Kidney tubule cell (primary cell): Measurements from ENCODE around the gene IKZF3.
A peak's percentile ranks its signal among the peaks of the same experiment; 100 is the strongest.

Experiments used
- DNase-seq: peaks from one replicate; pipeline ENCODE4 v3.0.0-alpha.2; 2018; ENCODE audit warnings: low spot score

Gene IKZF3

DNA sequence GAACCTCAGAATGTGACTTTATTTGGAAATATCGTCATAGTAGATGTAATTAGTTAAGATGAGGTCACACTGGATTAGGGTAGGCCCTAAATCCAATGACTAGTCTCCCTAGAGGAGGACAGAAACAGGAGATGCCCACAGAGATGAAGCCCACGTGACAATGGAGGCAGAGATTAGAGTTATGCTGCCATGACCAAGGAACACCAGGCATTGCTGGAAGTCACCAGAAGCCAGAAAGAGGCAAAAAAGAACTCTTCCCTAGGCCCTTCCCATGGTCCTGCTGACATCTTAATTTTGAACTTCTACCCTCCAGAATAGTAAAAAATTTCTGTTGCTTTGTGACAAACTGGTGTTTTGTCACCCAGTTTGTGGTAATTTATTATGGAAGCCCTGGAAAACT is 49.6 kb downstream of the IKZF3 start:
- DNase-seq, result no peak

DNA sequence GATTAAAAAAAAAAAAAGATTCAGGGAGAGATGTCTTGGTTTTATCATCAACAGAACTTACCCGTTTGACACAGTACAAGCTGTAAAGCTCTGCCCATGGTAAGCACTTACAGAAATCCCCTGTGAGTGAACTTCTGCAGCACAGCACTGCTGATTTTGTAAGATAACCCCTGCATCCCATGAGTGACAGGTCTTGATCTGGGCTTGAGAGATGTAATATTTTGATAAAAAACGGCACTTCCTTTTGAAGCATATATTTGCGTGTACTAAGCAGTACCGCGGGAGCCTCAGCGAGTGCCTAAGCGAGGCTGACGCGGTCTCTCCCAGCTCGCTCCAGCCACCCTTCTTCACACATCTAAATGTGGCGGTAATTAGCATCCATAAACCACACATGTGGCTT is 50.5 kb downstream of the IKZF3 start:
- no peak for DNase-seq

DNA sequence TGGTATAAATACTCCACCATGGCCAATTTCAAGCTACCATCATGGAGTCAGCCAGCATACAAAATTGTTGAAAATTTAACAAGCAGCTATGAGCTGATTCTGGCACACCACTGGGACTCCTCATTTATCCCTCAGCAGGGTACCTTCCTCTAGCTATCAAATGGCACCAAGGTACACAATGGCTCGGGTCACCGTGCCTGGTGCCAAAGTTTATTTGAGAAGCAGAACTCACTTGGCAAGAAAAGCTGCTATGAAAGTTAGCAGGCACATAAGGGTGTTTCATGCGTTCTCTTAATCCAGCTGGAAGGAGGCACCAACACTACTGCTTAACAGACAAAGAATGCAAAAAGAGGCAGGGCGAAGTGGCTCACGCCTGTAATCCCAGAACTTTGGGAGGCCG is 51.6 kb downstream of the IKZF3 start:
- DNase-seq, result no peak

DNA sequence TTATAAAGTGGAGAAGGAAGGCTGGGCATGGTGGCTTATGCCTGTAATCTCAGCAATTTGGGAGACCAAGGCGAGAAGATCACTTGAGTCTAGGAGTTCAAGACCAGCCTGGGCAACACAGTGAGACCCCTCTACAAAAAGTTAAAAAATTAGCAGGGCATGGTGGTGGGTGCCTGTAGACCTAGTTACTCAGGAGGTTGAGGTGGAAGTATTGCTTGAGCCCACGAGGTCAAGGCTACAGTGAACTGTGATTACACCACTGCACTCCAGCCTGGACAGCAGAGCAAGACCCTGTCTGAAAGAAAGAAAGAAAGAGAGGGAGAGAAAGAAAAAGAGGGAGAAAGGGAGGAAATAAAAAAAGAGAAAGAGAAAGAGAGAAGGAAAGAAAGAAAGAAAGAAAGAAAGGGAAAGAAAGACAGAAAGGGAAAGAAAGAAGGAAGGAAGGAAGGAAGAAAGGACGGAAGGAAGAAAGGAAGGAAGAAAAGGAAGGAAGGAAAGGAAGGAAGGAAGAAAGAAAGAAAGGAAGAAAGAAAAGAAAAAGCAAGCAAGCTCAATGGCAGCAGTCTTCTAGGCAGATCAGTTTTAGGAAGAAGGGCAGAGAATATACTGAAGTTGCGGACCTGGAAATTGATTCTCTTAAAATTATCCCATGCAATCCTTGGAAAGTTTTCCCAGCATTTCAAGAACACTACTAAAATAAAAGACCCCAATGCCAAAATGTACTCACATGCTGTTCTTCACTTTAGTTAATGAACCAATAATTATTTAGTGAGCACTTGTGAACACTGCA is 53.0 kb downstream of the IKZF3 start:
- no peak for DNase-seq

DNA sequence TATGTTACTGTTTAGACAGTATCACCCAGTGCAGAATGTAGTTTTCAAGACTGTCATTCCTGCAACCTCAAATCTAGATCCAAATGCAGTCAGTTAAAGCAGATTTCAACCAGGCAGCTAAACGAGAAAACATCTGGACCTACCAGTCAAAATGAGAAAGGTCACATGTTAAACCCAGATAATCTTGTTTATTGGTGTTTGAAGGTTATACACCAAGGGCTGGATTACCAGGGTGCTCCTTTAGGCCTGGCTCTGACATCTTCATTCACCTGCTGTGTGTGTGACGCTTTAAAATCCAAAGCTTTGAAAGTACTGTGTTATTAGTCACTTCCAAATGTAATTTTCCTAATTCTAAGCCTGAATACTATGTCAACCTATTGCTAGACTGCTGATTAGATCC is 54.9 kb downstream of the IKZF3 start:
- no peak for DNase-seq

DNA sequence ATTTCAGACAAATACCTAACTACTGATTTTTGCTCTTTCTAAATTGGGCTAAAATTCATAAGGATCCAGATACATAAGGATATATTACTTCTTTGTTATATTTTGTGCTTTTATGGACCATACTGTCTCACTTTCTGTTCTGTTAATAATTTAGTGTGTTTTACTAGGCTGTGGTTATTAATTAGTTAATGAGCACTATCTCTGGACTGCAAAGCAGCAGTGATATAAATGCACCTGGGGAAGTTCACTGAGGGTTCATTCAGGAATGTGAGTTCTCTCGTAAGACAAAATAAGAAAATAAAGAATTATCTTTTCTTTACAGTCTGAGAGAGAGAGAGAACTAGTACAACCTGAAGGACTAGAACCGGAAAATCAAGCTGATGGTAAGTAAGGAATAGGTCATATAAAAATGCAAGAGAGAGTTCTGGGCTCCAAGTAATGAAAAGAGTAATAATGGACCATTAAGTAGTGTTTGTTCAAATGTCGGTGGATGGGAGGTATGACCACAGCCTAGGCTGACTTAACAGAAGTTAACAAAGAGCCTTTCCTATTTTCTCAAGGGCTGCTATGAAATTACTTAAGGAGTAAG is 55.6 kb downstream of the IKZF3 start:
- DNase-seq, result peak; percentile 56

DNA sequence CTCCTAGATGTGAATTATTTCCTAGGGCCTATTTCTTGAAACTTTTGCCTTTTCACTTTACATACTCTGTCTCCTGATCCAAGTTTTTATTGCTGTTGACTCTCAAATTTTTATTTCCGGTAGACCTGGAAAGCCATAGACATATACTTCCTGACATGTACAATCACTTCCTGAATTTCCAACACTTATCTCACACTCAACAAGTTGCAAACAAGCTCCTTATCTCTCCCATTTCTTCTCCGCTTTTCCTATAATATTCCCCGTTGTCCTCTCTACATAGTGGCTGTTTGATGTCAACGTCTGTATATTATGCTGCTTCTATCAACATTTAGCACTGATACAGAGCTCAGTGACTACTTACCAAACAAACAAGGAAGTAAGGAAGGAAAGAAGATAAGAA is 59.3 kb downstream of the IKZF3 start:
- no peak for DNase-seq

DNA sequence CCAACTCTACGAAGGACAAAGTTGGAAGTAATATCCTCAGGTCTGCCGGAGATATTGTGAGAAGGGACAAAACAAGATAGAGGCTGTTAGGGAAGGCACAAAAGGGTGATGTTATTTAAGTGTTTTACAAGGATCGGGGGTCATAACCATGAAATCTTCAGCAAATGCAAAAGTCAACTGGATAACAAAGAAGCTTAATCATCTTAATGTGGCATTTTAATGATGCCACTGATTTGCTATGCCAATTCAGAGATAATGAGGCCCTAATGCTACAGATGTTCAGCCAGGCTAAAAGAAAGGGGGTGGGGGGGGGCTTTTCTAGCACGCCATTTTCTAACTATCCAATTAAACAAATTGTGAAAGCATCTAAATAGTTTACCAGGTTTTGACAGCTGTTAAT is 63.1 kb downstream of the IKZF3 start:
- DNase-seq, result no peak

DNA sequence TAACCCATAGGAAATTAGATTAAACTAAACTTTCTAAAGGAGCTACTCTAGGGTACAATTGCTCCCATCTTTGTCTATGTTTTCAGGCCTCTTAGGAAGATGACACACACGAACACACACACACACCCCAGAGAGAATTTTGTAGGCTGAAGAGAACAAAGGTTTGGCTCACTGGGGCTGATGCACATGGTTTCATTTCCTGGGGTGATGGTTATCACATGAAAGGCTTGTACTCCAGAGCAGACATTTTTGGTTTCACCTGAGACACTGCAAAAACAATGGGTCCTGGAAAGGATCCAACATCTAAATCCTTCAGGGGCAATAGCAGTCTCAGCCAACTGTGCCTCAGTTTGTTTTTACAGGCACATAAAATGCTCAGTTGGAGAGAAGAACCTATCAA is 63.6 kb downstream of the IKZF3 start:
- peak; percentile 35 for DNase-seq

DNA sequence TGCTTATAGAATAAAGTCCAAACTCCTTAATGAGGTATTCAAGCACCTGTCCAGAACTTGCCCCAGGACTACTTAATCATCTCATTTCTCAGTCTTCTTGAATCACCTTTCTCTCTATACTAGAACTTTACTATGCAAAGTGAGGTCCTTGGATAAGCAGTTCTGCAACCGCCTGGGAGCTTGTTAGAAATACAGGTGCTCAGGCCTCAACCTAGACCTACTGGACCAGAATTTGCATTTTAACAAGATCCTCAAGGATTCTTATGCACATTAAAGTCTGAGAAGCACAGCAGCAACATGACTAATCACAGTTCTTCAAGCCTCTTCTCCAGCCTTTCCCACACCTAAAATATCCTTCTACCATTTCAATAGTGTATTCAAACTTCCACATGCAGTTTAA is 64.7 kb downstream of the IKZF3 start:
- DNase-seq, result no peak

DNA sequence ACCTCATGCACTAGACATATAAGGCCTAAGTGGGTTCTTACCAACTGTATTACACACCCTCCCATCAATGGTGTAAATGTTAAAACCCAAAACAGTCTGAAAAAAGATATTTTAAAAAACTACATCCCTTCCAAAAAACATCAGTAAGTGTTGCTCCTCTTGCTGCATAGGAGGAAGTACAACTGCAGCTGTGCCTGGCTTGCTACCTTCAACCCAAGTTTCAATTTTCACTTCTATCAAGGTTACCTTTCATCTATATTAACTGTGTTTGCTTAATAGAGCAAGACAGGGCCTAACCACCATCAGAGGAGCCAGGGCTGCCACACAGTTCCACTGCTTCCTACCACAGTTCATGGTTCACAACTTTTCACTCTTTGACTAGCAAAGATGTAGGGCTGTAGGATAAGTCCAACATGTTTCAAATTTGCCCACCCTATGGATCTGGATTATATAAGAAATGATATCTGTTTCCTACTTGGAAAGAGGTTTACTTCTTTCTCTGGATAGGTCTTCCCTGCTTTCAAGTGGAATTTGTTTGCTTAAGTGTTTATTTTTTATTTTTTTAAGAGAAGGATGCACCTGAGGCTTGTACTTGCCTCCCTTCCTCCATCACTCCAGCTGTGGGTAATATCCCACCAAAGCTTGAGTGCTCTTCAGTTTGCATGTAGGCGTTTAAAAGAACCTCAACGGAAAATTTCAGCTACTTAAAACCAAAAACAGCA is 69.7 kb downstream of the IKZF3 start:
- no peak for DNase-seq

DNA sequence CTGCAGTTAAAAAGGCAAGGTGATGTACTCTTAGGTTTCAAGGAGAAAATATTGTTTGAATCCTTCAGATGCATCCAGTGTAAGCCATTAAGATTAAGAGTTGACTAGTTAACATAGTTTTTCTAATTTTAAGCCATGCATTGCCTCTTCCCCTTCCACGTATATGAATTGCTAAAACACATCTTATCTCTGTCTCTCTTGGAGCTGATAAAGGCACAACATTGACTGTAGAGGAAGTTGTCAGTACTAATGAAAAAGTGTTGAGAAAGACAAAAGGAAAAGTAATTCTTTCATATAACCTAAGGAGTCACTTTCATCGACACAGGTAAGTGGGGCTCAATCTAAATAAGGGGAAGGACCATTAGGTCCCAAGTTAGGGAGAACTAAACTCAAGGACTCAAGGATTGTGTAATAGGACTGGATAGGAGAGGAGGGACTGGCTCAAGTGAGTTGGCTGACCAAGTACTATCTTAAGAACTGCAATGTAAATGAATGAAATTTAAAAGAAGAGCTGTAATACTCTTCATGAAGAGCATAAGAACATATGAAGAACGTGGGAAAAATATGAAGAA is 70.7 kb downstream of the IKZF3 start:
- no peak for DNase-seq

DNA sequence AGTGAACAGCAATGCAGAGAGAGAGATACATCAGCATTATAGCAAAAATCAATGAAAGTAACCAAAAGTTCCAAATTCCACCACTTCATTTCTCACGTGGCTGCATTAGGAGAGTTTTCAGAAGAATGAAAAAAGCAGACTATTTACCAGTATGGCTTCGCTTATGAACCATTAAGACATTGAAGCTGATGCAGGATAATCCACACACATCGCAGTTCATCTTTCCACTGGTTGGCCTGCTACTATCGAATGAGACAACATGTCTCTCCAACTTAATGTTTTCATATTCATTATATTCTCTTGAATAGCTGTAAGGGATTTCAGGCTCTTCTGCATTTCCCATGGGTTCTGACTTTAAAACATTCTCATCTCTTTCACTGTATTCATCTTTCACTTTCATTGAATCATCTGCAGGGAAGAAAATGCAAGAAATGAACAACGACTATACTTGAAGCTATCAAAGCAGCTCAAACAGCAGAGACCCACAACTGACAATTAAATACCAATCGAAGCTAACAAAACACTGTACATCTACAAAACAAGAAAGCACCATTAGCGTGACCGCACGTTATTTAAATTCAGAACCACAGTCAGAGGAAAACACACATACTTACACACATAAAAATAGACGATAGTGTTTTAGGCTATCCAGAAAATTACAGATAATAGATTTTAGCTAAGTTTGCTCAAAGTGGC is 71.4 kb downstream of the IKZF3 start:
- DNase-seq, result no peak

DNA sequence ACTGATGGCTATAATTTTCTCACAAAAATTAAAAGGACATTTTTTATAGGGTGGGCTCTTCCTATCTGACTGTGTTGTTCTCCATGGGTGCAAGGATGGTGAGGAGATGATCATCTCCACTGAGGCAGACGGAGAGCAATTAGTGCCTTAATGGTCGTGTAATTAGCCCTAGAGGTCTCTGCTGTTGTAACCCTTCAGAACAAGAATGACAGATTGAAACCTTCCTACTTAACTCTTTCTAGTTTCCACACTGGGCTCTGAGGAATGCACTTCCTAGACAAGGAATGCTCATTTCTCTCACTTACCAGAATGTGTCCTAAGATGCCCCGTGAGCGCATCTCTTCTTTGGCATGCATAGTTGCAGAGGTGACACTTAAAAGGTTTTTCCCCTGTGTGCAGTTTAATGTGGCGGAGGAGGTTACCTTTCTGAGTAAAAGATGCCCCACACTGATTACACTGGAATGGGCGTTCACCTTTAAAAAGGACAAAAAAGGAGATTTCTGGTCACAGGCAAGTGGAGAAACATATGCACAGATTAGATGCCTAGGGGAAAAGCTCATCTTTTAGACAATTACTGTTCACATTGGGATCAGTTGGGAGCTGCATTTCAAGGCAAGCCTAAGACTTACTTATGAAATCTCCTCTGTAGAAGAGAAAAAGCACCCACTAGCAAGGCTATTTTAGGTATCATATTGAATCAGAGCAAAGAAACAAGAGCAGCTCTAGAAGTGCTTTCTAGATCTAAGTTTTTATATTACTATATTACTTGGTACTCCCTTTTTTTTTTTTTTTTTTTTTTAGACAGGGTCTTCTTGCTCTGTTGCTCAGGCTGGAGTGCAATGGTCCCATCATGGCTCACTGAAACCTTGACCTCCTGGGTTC is 72.8 kb downstream of the IKZF3 start:
- DNase-seq, result no peak

DNA sequence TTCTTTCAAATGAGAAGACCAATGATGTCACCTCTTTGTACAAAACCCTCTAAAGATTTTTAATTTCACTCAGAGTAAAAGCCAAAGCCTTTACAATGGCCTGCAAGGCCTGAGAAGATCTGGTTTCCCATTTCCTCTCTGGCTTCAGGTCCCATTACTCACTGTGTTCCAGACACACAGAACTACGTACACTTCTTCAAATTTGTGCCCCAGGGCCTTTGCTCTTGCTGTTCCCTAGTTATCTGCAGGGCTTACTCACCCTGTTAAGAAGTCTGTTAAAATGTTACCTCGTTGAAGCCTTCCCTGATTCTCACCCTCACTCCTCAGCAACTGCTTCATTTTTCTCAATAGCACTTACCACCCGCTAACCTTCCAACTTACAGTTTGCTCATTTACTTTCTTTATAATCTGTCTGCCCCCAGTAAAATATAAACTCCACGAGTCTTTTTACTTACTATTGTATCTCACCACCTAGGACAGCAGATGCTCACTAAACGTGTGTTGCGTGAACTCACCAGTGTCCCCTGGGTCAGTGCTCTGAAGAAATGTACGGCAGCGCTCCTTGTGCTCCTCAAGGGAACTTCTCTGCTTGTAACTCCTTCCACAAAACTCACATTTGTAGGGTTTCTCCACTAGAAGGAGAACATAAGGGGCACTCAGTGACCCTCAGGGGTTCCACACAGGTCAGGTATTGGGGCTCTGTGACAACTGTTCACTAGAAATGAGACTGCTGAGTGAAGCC is 76.2 kb downstream of the IKZF3 start:
- DNase-seq, result peak; percentile 2

DNA sequence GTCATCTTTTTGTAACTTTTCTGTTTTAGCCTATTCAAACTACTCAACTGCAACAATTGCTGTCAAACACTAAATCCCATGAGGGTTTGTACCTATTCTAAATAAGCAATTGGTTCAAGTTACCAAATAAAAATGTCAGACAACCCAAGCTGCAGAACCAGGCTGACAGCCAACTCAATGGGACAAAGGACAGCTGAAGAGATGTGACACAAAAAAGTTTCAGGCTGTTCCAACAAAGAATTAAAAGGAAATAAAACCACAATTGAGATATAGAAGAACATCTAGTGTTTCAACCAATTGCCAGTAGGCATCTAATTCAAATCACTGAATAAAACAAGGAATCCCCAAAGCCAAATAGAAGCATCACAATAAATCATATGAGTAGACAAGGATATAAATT is 77.1 kb downstream of the IKZF3 start:
- DNase-seq, result no peak

DNA sequence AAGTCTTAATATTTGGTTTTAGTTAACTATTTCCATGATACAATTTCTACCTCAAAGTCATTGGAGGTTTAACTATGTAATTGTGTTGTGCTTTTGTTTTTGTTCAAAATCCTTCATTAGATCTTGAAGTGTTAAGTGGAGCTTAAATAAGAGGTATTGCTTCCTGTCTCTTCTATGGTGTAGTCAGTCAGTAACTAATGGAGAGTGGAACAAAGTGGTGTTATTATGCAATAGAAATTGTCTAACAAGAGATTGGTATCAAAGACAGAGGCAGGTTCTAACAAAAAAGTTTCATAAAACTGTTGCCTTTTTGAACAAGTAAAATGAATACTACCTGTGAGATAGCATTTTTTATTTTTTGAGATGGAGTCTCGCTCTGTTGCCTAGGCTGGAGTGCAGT is 81.1 kb downstream of the IKZF3 start:
- DNase-seq, result no peak

DNA sequence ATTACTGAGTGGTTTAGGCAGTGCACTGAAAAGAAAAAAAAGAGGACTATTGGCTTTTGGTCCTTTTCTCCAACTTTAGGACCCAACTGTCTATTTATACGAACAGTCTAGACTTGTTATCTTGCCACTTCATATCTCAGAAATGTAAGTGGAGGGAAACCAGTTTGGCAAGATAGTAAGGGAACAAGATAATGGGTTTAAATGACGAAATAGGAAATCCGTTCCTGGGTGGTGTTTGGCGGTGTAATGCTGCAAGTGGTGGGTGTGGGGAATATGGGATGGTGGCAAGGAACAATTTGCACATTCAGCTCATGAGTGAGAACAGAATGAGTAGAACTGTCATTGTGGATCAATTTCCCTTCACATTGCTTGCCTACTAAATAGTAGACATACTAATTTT is 81.6 kb downstream of the IKZF3 start:
- DNase-seq, result peak; percentile 18

DNA sequence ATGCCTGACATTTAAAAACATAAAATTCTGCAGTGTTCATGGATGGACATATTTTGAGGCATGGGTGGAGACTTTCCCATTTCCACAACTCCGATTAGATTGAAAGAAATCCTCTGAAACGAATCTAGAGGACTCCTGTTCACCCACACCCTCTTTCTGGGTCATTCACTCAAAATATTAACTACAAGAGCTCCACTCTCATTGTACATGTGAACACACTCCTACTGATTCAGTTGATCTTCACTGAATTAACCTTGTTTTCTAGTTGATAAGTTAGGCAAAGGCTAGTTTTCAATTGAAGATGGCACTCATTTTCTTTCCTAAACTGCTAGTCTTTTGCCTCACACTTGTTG is 82.3 kb downstream of the IKZF3 start:
- no peak for DNase-seq

DNA sequence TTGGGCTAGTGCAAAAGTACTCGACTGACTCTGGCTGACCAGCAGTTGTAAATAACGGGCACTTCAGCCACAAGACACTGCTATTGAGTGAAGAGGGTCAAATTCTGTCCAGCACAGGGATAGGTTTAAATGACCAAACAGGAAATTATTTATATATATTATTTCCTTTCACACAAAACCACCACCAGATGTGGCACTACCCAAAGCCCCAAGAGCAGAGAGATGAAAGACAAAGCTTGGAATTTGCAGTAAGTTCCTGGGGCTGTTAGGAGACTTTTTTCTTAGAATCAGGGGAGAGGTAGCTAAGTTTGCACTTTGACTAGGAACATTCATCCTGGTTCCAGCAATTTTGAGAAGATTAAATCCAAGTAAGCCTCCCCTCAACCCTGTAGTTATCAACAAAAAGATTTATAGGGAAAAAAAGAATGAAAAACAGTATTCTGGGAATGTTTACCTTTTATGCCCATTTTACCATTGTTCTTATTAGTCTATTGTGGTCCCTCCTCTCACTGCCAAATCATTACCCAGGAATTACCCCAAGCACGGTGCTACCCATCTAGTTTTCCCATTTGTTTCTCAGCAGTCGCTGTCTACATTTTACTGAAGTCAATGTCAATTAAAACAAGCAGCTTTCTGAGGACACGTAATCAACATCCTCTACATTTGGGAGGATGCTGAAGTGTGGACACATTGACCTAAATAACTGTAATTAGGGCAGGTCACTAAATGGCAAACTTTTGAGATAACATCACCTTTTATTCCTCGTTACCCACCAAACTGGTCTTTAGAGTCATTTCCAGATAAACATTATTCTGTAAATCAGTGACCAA is 82.9 kb downstream of the IKZF3 start:
- no peak for DNase-seq
